Small intestine (tissue), 7 donors: ENCODE measurements around the gene TENM4. TPM values are rescaled to one million over a fixed set of nuclear protein-coding genes. Genes with fewer than 3 reads are reported as not detected.

Source experiments
- DNase-seq, 2 donors: peaks; one replicate each; pipeline versions ENCODE4 v3.0.0 to v3.0.0-alpha.2; 2013
- FAIRE-seq: peaks from 2 replicates; lab custom pipeline; 2012; peaks lifted over from hg19 to GRCh38; lab: Jason Lieb, UNC
- H3K27ac ChIP-seq, 3 donors: one replicate each; pipeline ENCODE4 v1.5.1; 2013; ENCODE audit warnings: low read length in 2 of 3, mild to moderate bottlenecking in 2 of 3, control low read depth in 1 of 3, inconsistent platforms in 1 of 3, low read depth in 1 of 3, moderate library complexity in 1 of 3
- H3K27me3 ChIP-seq, 3 donors: one replicate each; pipeline ENCODE4 v1.6.1; 2013; ENCODE audit warnings: low read length in 3 of 3, inconsistent platforms in 1 of 3; ENCODE audit not compliant: control insufficient read depth in 3 of 3, insufficient read depth in 3 of 3
- H3K36me3 ChIP-seq, 3 donors: one replicate each; pipeline ENCODE4 v1.6.1; 2013; ENCODE audit warnings: low read length in 3 of 3, inconsistent platforms in 1 of 3, low read depth in 1 of 3, mild to moderate bottlenecking in 1 of 3, moderate library complexity in 1 of 3; ENCODE audit not compliant: control insufficient read depth in 3 of 3, insufficient read depth in 2 of 3
- H3K4me1 ChIP-seq, 3 donors: one replicate each; pipeline ENCODE4 v1.6.1; 2013; ENCODE audit warnings: low read length in 2 of 3, inconsistent platforms in 1 of 3, low read depth in 1 of 3, mild to moderate bottlenecking in 1 of 3, moderate library complexity in 1 of 3; ENCODE audit not compliant: control insufficient read depth in 3 of 3, insufficient read depth in 2 of 3
- H3K4me3 ChIP-seq, 3 donors: one replicate each; pipeline ENCODE4 v1.5.1; 2013; ENCODE audit warnings: low read length in 3 of 3, control low read depth in 1 of 3, inconsistent platforms in 1 of 3, low read depth in 1 of 3, mild to moderate bottlenecking in 1 of 3, moderate library complexity in 1 of 3
- H3K9me3 ChIP-seq, 2 donors: one replicate each; pipeline ENCODE4 v1.6.1; 2013; ENCODE audit warnings: low read depth in 1 of 2, low read length in 1 of 2; ENCODE audit not compliant: control insufficient read depth in 2 of 2, insufficient read depth in 1 of 2
- WGBS, 3 donors: extraction: QIAGEN DNeasy Blood & Tissue Kit; methylation state at CpG; one replicate each; pipeline ENCODE4 v1.1.7; 2013; 5-methylcytosine and 5-hydroxymethylcytosine counted together
- polyA plus RNA-seq, 4 donors: library from polyadenylated mRNA; stranded (reverse) in 3 of 4; unstranded in 1 of 4; fragments of 200-250 nt in 3 of 4; fragments of 120-200 nt in 1 of 4; gene quantifications; one replicate each; pipeline versions ENCODE4 v1.2.1 to v1.2.3, GENCODE V29; 2013
- donor health status: healthy with polysubstance abuse.
- donor health status: control.
- donor health status: control.
- donor health status: Bipolar disorder and iron deficiency.
- donor health status: healthy.

Gene TENM4
- polyA plus RNA-seq, 4 donors, result under 0.01 to 0.96 (median 0.31) TPM; not detected in 1

DNA sequence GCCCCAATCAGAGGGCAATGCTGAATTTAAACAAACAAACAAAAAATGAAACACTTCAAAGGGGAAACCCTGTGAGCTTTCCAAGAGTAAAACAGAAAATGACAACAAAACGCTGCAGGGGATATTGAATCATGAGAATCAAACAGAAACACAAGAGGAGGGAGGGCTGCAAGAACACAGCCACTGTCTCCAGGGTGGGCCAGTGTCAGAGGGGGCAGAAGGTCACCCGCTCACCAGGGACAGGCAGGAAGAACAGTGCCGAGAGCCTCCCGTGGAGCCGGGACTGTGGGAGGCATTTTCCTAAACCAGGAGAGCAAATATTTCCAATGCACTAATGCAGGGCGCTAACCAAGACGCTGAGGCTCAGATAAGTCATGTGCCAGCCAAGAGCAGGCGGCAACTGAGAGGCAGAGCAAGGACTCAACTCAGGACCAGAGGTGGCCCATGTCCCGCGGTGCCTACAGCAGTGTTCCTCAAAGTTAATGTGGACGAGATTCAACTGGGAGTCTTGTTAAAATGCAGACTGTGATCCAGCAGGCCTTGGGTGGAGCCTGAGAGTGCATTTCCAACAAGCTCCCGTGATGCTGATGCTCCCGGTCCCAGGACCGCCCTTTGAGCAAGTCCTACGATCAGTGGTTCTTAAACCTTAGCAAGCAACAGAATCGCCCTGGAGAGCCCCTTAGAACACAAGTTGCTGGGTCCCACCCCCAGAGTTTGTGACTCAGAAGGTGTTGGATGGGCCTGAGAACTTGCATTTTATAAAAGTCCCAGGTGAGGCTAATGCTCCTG lies 197.2 kb downstream of the TENM4 start:
- Histone ChIP-seq H3K27me3 (no peaks in the 10 kb centered on the region), H3K27ac (no peak overlapping the region), H3K4me1 (no peaks in the 10 kb centered on the region), H3K9me3 (no peaks in the 10 kb centered on the region), H3K4me3 (no peak overlapping the region), H3K36me3 (no peaks in the 10 kb centered on the region)
- FAIRE-seq (no peak), DNase-seq (no peak)
- 80 to 88% (median 86%) methylated on average over 16 of the region's 16 CpGs for WGBS, 3 donors

- no peak for FAIRE-seq
These were observed 198.2 kb downstream of the TENM4 start for GRCh38 chr11:79242616-79243015.

DNA sequence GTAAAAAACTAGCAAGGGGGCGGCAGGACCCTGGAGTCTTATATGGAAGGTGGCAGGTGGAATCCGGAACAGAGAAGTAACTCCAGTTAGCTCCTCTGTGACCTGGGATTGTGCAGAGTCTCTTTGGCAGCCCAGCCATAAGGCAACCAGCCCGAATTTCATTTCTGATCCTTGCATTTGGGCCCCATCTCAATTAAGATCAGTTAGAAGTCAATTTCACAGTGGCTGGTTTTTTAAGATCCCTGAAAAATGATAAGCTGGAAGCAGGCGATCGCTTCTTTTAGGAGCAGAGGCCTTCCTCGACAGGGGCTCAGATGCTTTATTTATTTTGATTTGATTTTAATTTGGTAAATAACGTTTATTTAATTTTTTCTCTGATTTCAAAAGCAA lies 199.0 kb downstream of the TENM4 start:
- H3K27me3 ChIP-seq, result no peaks in the 10 kb centered on the region
- H3K36me3 ChIP-seq, result no peaks in the 10 kb centered on the region
- WGBS, 3 donors, result 78 to 86% (median 81%) methylated on average over 7 of the region's 7 CpGs
- H3K4me1 ChIP-seq, result no peaks in the 10 kb centered on the region
- no peaks in the 10 kb centered on the region for H3K9me3 ChIP-seq
- H3K27ac ChIP-seq, result no peak overlapping the region
- FAIRE-seq, result no peak
- DNase-seq, result no peak
- H3K4me3 ChIP-seq, result no peak overlapping the region

More at GRCh38 chr11:79242616-79243015, 198.2 kb downstream of the TENM4 start:
- H3K9me3 ChIP-seq, result no peaks in the 10 kb centered on the region
- DNase-seq, result no peak
- WGBS, 3 donors, result 89 to 94% (median 91%) methylated on average over 3 of the region's 3 CpGs
- H3K4me3 ChIP-seq, result no peak overlapping the region
- no peaks in the 10 kb centered on the region for H3K27me3 ChIP-seq
- no peaks in the 10 kb centered on the region for H3K36me3 ChIP-seq
- no peaks in the 10 kb centered on the region for H3K4me1 ChIP-seq
- no peak overlapping the region for H3K27ac ChIP-seq

GRCh38 chr11:79241205-79241851 lies 199.5 kb downstream of the TENM4 start:
- Histone ChIP-seq H3K27me3 (no peaks in the 10 kb centered on the region), H3K4me1 (no peaks in the 10 kb centered on the region), H3K9me3 (no peaks in the 10 kb centered on the region), H3K4me3 (no peak overlapping the region), H3K36me3 (no peaks in the 10 kb centered on the region), H3K27ac (no peak overlapping the region)
- FAIRE-seq (no peak), DNase-seq (no peak)
- 84 to 91% (median 91%) methylated on average over 7 of the region's 7 CpGs for WGBS, 3 donors

DNA sequence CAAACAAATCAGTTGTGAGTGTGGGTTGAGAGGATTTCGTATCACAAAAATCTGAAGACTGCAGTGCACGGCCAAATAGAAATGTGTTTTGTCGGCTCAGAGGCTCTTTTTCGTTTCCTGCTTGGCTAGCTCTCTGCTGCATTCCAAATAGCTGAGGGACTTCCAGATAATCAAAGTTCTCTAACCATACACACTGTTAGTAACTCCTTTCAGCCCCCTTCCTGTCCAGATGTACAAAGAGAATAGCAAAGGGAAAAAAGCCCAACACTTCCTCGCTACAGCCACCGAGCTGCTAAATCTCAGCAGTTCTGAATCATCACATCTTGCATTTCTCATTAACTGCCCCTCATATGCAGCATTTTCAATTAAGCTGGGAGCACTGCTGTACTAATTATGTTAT lies 203.1 kb downstream of the TENM4 start:
- FAIRE-seq (no peak), DNase-seq (no peak)
- H3K27ac ChIP-seq, result no peak overlapping the region

DNA sequence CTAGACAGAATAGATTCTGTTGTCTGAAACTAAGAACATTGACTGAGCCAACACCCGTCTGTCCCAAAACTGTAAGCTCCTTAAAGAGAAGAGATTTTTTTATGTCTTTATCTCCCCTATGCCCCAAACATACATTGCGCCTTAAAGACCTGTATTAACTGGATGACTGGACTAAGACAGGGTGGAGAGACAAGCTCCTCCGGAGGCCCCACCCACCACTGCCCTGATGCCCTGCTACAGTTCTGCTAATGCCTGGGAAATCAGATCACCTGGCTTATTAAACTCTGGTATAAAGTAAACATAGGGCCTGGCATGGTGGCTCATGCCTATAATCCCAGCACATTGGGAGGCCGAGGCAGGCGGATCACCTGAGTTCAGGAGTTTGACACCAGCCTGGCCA lies 203.7 kb downstream of the TENM4 start:
- Histone ChIP-seq H3K4me1 (no peaks in the 10 kb centered on the region), H3K4me3 (no peak overlapping the region), H3K36me3 (no peaks in the 10 kb centered on the region), H3K27me3 (no peaks in the 10 kb centered on the region), H3K27ac (no peak overlapping the region), H3K9me3 (no peaks in the 10 kb centered on the region)
- no peak for DNase-seq
- 52 to 85% (median 58%) methylated on average over 5 of the region's 5 CpGs for WGBS, 3 donors
- FAIRE-seq, result no peak

More for the DNA sequence above, 203.1 kb downstream of the TENM4 start:
- Histone ChIP-seq H3K4me1 (no peaks in the 10 kb centered on the region), H3K36me3 (no peaks in the 10 kb centered on the region), H3K27me3 (no peaks in the 10 kb centered on the region), H3K4me3 (no peak overlapping the region), H3K9me3 (no peaks in the 10 kb centered on the region)
- WGBS, 3 donors, result 30 to 76% (median 56%) methylated on average over 6 of the region's 6 CpGs

DNA sequence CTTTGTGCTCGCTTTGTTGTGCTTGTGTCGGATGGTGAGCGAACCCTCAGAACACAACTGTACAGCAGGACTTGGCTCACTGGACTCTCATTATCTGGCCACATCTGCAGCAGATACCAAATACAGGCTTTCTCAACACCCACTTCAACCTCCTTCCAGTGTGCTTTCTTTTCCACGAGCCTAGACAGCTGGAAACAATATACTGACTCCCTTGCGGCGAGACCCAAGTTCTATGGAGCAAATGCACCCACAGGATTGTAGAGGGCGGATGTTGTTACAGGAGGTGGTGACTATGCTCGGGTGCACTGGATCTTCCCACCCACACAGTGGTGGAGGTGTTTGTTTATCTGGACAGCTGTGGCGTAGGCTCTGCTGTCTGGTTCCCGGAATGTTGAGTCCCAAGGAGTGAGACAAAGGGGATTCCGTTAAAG lies 204.3 kb downstream of the TENM4 start:
- Histone ChIP-seq H3K4me3 (no peak overlapping the region), H3K4me1 (no peaks in the 10 kb centered on the region), H3K27me3 (no peaks in the 10 kb centered on the region), H3K36me3 (no peaks in the 10 kb centered on the region), H3K9me3 (no peaks in the 10 kb centered on the region), H3K27ac (no peak overlapping the region)
- DNase-seq (no peak), FAIRE-seq (no peak)
- 69 to 81% (median 80%) methylated on average over 11 of the region's 11 CpGs for WGBS, 3 donors

DNA sequence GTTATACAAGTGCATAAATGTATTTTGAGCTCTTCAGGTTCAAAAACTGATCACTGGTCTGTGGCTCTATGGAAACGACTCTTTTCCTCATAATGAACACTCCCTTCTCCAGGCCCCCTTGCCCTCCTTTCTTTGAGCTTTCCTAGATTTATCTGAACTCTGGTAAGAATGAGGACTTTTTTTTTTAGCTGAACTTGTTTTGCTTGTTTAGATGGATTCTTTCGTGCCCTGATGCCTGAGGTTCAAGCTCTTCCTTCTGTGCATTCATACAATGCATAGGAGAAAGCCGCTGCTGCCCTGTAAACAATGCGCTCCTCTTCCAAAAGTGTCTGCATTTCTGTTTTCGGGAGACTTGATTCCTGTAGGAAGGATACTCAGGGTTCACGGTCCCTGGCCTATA lies 205.1 kb downstream of the TENM4 start:
- Histone ChIP-seq H3K27me3 (no peaks in the 10 kb centered on the region), H3K36me3 (no peaks in the 10 kb centered on the region), H3K4me1 (no peaks in the 10 kb centered on the region), H3K9me3 (no peaks in the 10 kb centered on the region), H3K27ac (no peak overlapping the region), H3K4me3 (no peak overlapping the region)
- FAIRE-seq, result no peak
- no peak for DNase-seq
- 79 to 89% (median 82%) methylated on average over 6 of the region's 6 CpGs for whole genome bisulfite sequencing, 3 donors
